ENCODE data around the gene SLC22A17.

SLC22A17 gene

GRCh38 chr14:23302290-23303225 is 50.1 kb downstream of the SLC22A17 start, which contains the start of gene PPP1R3E:
PPP1R3E (minus strand) TSS chr14:23302859; CDS start chr14:23302576, 283 bp downstream.
- DNase-seq = peak; percentile 43

DNA sequence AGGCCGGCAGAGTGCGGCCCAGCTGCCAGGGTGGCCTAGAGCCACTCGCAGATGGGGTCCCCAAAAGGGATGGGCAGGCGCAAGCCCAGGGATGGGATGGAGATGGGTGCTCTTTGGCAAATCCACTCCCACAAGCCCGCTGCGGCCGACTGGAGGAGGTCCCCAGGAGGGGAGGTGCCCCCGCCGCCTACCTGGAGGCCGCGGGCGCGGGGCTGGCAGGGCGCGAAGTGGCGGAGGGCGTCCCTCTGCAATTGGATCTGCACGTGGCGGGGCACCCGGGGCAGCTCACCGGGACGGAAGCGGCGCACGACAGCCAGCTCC is 50.8 kb downstream of the SLC22A17 start:
- DNase-seq = no peak

DNA sequence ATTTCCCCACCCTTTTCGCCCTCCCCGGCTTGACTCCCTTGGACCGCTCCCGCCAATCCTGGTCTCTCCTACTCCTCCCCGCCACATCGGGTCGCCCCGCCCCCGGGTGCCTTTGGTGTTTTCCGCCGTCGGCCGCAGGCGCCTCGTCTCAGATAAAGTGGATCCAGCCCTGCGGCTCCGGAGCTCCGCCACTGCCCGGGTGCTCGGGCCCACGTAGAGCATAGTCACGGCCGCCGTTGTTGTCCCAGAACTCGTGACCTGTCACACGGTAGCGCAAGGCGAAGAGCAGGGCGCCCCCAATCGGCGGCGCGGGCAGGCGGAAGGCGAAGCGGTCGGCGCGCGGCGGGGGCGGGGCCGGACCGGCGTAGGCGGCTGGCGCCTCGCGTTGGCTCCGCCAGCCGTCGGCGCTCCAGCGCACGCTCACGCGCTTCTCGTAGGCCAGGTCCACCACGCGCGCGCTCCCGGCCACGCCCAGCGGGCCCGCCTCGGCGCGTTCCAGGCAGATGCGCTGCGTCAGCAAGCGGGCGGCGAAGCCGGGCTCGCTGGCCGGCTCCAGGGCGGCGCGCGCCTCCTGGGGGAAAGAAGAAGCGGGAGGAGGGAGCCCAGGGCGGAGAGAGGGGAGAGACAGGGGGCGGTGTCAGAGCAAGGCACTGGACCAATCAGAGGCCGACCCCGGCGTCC is 51.3 kb downstream of the SLC22A17 start:
- peak; percentile 96 for DNase-seq

- no peak for DNase-seq
Measured at GRCh38 chr14:23300687-23301223, 51.9 kb downstream of the SLC22A17 start.

- DNase-seq = no peak
Measured at GRCh38 chr14:23299986-23300686, 52.6 kb downstream of the SLC22A17 start.

DNA sequence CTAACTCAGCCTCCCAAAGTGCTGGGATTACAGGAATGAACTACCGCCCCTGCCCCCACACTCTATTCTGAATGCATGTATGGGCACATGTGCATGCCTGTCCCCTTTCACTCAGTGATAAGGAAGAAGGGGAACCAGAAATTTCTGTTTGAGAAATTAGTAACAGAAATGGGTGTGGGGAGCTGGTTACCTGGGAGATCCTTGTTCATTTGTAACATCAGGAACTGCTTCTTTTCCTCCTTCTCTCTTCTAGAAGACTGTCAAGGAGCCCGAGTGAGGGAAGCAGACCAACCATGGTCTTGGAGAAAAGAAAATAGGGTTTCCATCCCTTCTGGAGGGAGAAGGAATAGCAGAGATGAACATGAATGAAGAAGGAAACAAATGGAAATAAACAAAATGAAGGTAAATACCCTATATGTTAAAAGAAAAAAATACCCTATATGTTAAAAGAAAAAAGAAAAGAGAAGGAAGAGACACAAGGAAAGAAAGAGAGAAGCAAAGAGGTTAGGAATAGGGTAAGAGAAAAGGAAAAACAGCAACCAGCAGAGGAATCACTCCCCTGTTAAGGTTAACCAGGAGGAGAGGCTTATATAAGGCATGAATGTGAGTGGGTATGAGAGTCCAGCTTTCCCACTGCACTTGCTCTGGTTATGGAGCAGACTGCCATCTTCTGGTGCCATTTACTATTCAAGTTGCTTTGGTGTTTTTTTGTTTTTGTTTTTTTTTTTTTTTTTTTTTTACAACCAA is 53.3 kb downstream of the SLC22A17 start:
- peak; percentile 19 for DNase-seq

DNA sequence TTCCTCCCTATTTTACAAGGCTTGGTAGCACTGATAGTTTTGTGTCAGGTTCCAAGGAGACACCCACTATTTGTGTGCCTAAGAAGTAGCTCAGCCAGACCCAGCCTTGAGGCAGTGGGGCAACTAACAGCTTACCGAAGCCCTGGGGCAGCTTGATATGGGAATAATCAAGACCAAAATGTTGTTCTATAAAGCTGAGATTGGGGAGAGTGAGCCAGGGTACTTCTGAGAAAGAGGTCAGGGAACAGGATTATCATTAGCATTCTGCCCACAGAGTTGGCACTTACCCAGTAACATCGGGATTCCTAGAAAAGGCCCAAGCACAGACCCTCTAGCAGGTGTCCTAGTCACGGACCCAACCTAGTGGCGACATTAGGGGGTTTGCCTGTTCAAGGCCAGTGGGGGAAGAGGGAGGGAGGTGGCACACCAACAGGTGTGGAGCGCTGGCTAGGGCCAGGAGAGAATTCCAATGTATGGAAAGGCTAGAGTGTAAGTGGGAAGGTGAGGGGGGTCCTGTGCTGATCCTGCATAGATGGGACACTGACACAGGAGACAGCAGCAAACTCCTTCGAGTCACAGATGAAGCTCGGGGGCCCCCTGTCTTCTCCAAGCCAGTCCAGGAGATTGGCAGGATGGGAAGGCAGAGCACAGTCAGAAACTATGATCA is 54.9 kb downstream of the SLC22A17 start:
- DNase-seq = no peak

GRCh38 chr14:23297096-23297495 is 55.6 kb downstream of the SLC22A17 start:
- DNase-seq = no peak

Measured in MV-4-11 (cell line).